Measurements from ENCODE around the gene TCTN1. TPM values are rescaled to one million over a fixed set of nuclear protein-coding genes. Genes with fewer than 3 reads are reported as not detected.

TCTN1 gene
- total and polyA plus RNA-seq, 9 of the 15 experiments (the other 6 are each of a cell fraction or from before 2014, with no cell fraction given) = 0.32 to 12.5 (median 4.0) TPM

GRCh38 chr12:110694330-110694901 lies 80.5 kb downstream of the TCTN1 start (continued):
- 0 out of 4 replicates have a peak, but pooled peaks of 1 of the 2 experiments have one; percentile 28 for TF ChIP-seq RCOR1 (IDR thresholded peaks at IDR 0.05; ENCODE audit: borderline replicate concordance in 1 of 2, low read depth in 2 of 2, low read length in 2 of 2)
- TF ChIP-seq ARID1B (IDR thresholded peaks at IDR 0.05) = peak; percentile 53; the same call in 1 of the 2 replicates
- peak; percentile 47; the same call in 1 of the 2 replicates for TF ChIP-seq SPI1 (IDR thresholded peaks at IDR 0.05; ENCODE audit: borderline replicate concordance, low read depth, low read length)
- no peak for TF ChIP-seq KDM4B (IDR thresholded peaks at IDR 0.05; ENCODE audit: borderline replicate concordance in 2 of 2, low read depth in 1 of 2)
- TF ChIP-seq TCF7 (IDR thresholded peaks at IDR 0.05; ENCODE audit: borderline replicate concordance) = no peak
- 0 out of 2 replicates have a peak, but pooled peaks have one; percentile 56 for TF ChIP-seq THRB (CRISPR knock-in tag; conservative IDR thresholded peaks at IDR 0.05)
- TF ChIP-seq, protein P1, sequence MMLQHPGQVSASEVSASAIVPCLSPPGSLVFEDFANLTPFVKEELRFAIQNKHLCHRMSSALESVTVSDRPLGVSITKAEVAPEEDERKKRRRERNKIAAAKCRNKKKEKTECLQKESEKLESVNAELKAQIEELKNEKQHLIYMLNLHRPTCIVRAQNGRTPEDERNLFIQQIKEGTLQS (IDR thresholded peaks at IDR 0.05) = no peak
- TF ChIP-seq, protein P1 (CRISPR knock-in tag; conservative IDR thresholded peaks at IDR 0.05) = no peak
- TF ChIP-seq HNRNPL (IDR thresholded peaks at IDR 0.05; ENCODE audit: low read depth, low read length) = no peak
- peak; percentile 42; the same call in 1 of the 2 replicates for TF ChIP-seq ZBTB17 (CRISPR knock-in tag; IDR thresholded peaks at IDR 0.05)
- TF ChIP-seq, protein P2, sequence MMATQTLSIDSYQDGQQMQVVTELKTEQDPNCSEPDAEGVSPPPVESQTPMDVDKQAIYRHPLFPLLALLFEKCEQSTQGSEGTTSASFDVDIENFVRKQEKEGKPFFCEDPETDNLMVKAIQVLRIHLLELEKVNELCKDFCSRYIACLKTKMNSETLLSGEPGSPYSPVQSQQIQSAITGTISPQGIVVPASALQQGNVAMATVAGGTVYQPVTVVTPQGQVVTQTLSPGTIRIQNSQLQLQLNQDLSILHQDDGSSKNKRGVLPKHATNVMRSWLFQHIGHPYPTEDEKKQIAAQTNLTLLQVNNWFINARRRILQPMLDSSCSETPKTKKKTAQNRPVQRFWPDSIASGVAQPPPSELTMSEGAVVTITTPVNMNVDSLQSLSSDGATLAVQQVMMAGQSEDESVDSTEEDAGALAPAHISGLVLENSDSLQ (IDR thresholded peaks at IDR 0.05) = peak; percentile 51; the same call in 1 of the 2 replicates
- TF ChIP-seq SMAD3 (CRISPR knock-in tag; conservative IDR thresholded peaks at IDR 0.05) = no peak
- TF ChIP-seq MAZ (CRISPR knock-in tag; conservative IDR thresholded peaks at IDR 0.05 in 1 of 2, IDR thresholded peaks at IDR 0.05 in 1 of 2) = 0 out of 4 replicates have a peak, but pooled peaks of 1 of the 2 experiments have one; percentile 16
- 0 out of 2 replicates have a peak, but pooled peaks have one; percentile 35 for TF ChIP-seq HIVEP1 (CRISPR knock-in tag; IDR thresholded peaks at IDR 0.05)
